ENCODE measurements around the gene MTMR12.

DNA sequence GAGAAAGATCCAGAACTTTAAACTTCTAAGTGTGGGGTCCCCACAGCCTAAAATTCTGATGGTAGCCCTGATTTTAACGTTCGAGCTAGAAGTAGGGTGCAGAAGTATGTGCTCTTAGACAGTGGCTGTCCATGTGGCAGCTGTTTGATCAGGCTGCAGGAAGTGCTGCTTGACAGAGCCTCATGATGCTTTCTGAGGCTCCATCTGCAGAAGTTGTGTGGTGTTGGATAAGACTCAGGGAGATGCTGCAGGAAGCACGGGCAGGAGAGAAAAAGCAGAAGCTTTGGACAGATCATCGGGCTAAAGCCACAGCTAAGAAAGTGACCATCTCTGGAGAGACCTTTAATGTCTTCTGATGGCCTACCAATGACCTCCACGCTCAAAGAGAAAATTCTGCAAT lies 8.1 kb downstream of the MTMR12 start:
- no peak for TF ChIP-seq POLR2A (IDR thresholded peaks at IDR 0.05; ENCODE audit: low read depth, low read length)
- no peak for TF ChIP-seq POLR2AphosphoS5 (IDR thresholded peaks at IDR 0.05; ENCODE audit: low read depth, low read length)
- TF ChIP-seq TAF1 (IDR thresholded peaks at IDR 0.05; ENCODE audit: borderline replicate concordance, low read depth, low read length), result no peak

Measured in GM12892 (cell line).